ENCODE data around the gene SGO1. TPM values are rescaled to one million over a fixed set of nuclear protein-coding genes. Genes with fewer than 3 reads are reported as not detected.
"Not testable (repeated sequence)": the region's sequence is repeated elsewhere in the genome, so short reads cannot be mapped to it uniquely, and the experiment has no call there.

The SGO1 gene
- 23.1 and 28.5 TPM in 2 replicates for polyA plus RNA-seq (2014; cell fraction: cytosol; rRNA removed)
- polyA plus RNA-seq (2014; cell fraction: nucleus; rRNA removed) = 18.1 and 19.7 TPM in 2 replicates

DNA sequence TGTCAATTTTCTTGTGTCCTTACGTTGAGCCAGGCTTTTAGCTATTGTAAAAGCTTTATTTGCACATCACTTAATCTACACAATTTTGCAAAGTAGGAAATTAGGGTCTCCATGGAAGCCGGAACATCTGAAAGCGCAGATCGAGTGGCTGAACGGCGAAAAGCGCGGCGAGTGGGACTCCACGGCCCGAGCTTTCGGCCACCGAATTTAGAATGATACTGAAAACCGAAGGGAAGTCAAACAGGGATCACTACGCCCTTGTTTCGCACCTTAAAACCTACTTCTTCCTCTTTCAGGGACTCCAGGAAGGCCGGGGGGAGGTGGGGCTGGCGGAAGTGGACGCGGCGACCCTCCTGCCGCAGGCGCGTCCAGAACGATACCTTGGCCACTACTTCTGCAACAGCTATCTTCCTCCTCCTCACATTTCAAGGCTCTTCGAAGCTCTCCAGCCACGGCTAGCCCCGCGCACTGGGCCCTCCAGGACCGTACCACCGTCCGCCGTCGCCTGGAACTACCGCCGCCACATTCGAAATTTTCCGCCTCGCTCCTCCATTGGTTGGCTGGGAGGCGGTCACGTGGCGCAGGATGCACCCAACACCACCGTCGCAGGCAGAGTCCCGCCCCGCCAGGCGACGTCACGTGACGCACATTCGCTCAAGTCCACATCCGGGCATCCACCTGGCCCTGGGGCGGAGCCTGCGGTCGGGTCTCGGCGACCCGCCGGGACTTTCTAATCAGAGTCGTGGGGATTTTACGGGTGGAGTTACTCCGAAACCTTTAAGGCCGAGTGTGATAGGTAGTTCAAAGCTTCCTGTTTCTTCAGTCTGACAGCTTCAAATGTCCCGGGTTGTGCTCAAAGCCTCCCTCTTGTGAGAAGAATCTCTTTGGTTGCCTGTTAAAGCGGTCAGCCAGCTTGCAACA lies at the start of gene SGO1:
TSS of gene SGO1 (minus strand) at position 528 of the 921 bp plus-strand sequence. CDS start 2,179 bp downstream, outside the sequence.
- peak; percentile 98 for DNase-seq (ENCODE audit: low spot score)

DNA sequence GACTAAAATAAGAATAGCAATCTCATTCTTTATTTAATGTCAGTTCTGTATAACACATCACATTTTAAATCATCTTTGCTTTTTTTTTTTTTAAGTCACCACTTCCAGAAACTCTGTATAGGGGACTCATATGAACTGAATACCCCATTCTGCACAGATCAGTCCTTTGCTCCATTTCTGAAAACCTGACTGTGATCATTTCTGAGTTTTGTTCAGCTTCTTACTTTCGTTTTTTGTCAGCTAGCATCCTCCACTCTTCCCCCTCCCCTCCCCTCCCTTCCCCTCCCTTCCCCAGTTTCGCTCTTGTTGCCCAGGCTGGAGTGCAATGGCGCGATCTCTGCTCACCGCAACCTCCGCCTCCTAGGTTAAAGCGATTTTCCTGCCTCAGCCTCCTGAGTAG lies 49.8 kb upstream of the SGO1 start:
- DNase-seq (ENCODE audit: low spot score) = no peak

DNA sequence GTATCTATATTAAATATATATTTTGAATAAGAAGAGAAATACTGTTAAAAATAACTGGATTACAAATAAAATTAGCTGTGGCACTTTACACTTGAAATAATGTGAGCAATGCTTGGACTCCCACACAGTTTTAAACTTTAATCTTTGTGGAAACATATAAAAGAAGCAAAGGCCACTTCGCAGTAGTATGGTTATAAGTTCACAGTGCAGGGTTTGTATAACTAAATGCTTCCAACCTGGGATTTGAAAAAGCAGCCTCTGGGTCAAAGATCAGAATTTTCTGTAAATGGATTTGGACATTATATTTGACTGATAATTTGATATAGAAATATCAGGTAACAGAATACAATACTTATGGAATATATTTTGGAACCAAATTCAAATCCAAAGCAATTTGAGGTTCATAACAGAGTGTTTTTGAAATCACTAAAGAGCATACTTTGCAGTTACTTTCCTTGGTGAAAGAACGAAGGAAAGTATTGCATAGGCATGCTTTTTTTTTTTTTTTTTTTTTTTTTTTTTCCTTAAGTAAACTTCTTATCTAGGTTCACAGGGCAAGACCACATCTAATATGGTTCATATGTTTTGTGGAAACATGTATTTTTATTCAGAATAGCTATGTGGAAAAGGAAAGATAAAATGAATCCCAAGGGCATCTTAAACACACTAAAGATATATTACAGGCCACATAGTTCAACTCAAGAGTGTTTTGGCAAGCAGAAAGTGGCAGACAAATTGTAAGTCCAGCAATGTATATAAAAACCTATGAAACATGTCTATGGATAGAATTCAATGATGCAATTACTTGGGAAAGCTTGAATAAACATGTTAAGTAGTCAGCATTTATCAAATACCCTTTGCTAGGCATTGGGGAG lies 47.1 kb upstream of the SGO1 start:
- no peak for DNase-seq (ENCODE audit: low spot score)

DNA sequence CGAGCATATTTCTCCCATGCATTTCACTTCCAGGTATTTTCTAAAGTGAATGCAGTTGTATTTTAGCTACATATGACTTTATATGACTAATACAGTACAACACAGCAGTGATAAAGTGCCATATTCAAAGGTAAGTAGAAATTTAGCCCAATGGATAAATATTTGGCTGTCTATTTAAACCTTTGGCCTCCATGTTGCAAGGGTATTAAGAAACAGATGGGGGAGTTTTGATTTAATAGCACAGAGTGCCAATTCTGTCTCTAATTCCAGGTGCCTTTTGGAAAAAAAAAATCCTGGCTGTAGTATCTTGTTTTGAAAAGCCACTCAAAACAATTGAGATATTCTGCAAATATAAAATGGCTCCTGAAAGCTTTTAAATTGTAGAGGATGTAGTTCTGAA lies 44.9 kb upstream of the SGO1 start:
- no peak for DNase-seq (ENCODE audit: low spot score)

DNA sequence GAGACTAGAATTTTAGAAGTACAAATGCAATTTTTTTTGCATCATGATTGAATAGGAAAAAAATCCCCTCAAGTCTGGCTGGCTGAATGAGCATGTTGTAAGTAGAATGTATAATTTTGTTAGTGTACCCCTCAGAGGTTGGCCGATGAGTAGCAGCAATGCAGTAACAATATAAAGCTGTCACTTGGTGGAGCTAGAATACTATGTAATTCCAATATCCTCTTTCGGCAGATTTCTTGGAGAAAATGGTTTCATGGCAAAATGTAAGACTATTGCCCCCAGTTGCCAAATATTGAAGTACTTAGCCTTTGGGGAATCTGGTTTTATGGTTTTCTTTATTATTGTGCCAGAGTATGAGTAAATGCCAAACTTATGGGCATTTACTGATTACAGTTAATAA lies 39.8 kb upstream of the SGO1 start:
- DNase-seq (ENCODE audit: low spot score) = peak; percentile 64

DNA sequence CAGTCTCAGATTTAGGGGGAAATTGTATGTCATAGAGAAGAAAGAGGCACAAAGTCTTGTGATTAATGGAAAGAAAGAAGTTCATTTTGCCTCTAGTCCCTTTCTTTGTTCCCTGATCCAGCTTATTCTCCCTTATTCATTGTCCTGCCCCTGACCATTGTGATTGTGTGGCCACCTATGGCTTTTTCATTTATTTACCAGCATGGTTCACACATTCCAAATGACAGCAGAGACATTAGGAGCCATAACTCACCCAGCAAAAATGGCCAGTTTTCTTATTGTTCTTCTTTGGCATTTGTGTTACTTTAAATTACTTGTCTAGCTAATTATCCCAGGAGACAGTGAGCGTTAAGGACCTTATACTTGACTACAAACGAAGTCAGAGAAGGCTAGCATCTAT lies 36.3 kb upstream of the SGO1 start:
- DNase-seq (ENCODE audit: low spot score) = no peak

DNA sequence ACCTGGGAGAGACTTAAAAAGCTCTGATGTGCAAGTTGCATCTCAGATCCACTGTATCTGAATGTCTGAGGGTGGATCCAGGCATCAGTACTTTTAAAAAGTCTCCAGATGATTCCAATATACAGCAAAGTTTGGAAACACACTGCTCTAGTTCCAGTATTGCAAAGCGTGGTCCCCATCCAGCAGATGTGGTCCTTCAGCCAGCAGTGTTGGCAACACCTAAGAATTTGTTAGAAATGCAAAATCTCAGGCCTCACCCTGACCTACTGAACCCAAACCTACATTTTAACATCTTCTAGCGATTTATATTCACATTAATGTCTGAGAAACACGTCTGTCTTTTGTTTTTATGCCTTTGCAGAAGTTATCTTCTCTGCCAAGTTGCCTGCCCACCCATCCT lies 32.2 kb upstream of the SGO1 start:
- no peak for DNase-seq (ENCODE audit: low spot score)

DNA sequence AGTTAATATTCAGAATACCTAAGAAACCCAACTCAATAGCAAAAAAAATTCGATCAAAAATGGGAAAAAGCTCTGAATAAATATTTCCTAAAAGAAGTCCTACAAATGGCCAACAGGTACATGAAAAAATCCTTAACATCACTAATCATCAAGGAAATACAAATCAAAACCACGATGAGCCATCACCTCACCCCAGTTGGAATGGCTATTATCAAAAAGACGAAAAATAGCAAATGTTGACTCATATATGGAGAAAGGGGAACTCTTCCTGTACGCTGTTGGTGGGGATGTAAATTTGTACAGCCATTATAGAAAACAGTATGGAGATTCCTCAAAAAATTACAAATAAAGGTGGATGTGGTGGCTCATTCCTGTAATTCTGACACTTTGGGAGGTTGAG lies 29.6 kb upstream of the SGO1 start:
- no peak for DNase-seq (ENCODE audit: low spot score)

DNA sequence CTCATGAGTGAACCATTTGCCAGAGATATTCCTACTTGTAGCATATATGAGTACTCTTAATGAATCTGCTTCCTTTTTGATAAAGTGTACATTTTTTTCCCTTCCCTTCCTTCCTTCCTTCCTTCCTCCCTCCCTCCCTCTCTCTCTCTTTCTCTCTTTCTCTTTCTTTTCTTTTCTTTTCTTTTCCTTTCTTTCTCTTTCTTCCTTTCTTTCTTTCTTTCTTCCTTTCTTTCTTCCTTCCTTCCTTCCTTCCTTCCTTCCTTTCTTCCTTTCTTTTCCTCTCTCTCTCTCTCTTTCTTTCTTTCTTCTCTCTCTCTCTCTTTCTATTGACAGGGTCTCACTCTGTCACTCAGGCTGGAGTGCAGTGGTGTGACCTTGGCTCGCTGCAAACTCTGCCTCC lies 27.5 kb upstream of the SGO1 start:
- not testable (repeated sequence) for DNase-seq (ENCODE audit: low spot score)

DNA sequence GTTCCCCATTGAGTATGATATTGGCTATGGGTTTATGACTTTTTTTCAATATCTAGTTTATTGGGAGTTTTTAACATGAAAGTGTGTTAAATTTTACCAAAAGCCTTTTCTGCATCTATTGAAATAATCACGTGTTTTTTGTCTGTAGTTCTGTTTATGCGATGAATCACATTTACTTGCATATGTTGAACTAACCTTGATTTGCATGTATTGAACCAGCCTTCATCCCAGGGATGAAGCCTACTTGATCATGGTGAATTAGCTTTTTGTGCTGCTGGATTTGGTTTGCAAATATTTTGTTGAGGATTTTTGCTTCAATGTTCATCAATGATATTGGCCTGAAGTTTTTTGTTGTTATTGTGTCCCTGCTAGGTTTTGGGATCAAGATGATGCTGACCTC lies 21.9 kb upstream of the SGO1 start:
- DNase-seq (ENCODE audit: low spot score) = not testable (repeated sequence)

DNA sequence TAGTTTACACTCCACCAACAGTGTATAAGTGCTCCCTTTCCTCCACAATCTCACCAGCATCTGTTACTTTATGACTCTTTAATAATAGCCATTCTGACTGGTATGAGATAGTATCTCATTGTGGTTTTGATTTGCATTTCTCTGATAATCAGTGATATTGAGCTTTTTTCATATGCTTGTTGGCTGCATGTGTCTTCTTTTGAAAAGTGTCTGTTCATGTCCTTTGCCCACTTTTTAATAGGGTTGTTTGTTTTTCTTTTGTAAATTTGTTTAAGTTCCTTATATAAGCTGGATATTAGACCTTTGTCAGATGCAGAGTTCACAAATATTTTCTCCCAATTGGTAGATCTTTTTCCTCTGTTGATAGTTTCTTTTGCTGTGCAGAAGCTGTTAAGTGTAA lies 19.9 kb upstream of the SGO1 start:
- DNase-seq (ENCODE audit: low spot score) = not testable (repeated sequence)

DNA sequence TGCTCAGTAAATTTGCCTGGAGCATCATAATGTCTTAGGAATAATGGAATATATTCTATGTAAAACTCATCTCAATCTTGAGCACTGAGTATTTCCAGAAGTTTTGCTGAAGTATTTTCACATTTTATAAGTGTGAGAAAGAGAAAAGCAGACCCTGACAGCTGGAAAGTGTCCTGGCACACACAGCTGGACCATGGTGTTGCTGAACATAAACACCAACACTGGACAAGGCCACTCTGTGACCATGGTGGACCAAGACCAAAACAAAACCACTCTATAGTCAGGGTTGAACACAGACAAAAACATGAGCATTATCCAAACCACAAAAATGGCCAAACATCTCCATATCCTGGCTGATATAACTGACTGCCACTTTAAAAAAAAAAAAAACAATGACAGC lies 15.1 kb upstream of the SGO1 start:
- no peak for DNase-seq (ENCODE audit: low spot score)

DNA sequence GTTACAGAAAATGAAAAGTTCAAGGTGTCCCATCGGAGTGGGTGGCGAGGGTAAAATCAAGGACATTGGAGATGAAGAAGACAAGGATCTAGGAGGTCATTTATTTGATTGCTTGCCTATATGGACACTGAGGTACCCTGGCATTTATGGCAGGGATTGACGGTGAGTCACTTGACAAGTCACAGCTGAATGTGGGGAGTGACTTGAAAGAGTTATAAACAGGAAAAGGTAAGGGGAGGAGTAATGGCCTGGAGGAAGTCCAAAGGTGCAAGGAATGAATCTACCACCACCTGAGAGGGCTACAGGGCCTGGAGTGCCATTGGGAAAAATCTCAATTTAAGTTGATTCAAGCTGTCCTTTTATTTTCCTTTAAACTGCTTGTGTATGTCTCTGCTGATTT lies 11.8 kb upstream of the SGO1 start:
- no peak for DNase-seq (ENCODE audit: low spot score)

DNA sequence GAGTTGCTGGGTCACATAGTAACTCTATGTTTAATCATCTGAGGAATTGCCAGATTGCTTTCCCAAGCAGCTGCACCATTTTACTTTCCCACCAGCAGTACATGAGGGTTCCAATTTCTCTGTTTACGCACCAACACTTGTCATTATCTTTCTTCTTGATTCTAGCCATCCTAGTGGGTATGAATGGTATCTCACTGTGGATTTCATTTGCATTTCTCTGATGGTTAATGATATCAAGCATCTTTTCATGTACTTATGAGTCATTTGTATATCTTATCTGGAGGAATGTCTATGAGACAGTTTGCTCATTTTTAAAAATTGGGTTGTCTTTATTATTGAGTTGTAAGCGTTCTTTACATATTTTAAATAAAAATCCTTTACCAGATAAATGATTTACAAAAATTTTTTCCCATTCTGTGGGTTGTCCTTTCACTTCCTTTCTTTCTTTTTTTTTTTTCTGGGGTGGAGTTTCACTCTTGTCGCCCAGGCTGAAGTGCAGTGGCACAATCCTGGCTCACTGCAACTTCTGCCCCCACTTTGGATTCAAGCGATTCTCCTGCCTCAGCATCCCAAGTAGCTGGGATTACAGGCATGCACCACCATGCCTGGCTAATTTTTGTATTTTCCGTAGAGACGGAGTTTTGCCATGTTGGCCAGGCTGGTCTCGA lies 8.9 kb upstream of the SGO1 start:
- no peak for DNase-seq (ENCODE audit: low spot score)

DNA sequence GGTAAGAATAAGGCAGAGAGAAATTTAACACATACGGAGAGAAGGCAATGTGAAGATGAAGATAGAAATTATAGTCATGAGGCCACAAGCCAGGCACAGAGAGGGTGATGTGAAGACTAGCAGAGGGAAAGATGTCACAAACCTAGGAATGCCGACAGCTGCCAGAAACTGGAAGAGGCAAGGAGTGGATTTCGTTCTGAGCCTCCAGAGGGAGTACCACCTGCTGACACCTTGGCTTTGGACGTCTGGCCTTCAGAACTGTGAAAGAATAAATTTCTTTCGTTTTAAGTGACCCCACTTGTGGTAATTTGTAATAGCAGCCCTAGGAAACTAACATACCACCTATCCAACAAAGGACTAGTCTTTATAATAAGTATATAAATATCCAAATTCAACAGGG lies 5.0 kb upstream of the SGO1 start:
- peak; percentile 28 for DNase-seq (ENCODE audit: low spot score)

DNA sequence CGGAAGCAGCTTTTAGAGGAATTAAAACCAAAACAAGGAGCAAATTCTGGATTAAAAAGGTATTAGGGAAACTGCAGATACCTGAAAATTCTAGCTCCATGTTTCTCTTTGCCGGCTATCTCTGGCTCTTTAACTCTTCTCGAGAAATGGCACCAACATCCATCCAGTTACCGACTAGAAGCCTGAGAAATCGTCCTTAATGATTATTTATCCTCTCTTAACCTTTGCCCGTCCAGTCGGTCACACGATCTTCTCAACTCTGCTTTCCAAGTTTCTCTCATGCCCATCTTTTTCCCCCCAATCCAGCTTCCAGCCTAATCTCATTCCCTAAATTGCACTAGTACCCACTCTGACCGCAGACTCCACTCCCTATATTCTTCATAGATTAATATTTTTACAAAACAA lies 596 bp upstream of the SGO1 start:
- no peak for DNase-seq (ENCODE audit: low spot score)

DNA sequence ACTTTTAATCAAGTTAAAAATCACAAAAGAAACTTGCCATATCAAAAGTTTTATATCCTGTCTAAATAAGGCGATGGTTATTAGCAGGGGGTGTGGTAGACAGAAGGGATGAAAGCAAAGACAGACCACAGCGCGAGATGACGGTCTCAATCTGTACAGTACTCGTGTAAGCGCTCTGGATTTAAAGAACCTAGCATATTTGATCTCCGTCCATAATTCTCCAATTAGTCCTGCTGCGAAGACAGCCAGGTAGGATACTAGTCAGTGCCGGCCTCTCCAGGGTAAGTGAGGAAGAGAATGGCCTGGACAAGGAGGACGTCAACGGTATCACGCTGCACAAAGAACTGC lies 701 bp downstream of the SGO1 start:
- DNase-seq (ENCODE audit: low spot score) = peak; percentile 32

DNA sequence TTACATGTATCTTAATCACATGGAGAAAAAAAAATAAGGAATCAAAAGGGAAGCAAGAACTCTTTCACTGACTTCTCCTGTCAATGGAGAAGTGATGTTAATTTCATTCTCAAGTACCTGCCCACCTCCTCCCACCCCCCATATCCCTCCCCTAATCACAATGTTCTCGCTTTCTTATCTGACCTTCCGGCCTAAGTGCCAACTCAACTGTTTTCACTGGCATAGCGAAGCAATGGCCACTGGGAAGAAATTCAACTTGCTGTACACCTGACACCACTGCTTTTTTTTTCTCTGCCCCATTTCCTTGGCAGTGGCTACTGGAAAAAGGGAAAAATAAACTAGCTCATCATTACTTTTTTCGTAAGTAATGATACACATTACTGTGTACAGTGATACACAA lies 3.8 kb downstream of the SGO1 start:
- no peak for DNase-seq (ENCODE audit: low spot score)

DNA sequence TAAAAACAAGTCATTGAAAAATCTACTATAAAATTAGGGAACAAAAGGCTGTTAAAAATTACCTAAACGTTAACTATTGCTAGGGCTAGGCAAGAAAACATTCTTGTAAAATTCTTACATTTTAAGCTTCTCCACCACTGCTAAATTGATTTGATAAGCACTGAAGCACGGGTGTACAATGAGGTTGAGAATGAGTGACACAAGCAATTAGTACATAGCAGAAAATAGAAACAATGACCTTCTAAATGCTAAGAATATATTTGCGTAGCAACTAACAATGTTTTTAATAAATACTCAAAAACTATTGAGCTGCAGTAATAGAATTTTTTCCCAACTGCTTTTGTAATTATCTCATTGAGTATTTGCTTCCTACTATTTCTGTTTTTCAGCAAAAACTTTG lies 4.7 kb downstream of the SGO1 start:
- no peak for DNase-seq (ENCODE audit: low spot score)

DNA sequence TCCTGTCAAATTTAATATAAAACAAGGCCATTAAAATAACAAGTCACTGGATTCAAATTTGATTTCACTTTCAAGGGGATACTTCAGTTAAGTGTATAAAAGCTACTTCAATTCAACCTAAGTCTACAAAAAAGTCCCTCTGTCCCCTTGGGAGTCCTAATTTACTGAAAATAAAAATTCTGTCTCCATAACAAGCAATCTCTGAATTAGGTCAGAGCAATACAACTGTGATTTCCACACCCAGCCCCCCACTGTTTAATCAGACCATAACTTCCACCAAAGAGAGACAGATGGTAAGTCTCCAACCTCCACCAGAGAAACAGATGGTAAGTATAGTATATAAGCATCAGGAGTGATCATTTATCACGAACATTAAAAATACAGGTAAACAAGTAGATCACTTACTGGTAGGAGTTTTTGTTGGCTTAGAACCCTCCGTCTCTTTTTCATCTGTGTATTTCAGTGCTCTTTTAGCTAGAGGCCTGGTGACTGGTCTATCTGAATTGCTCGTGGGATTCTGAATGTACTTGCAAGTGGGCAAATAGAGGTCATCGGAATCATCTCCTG lies 12.1 kb downstream of the SGO1 start:
- no peak for DNase-seq (ENCODE audit: low spot score)

DNA sequence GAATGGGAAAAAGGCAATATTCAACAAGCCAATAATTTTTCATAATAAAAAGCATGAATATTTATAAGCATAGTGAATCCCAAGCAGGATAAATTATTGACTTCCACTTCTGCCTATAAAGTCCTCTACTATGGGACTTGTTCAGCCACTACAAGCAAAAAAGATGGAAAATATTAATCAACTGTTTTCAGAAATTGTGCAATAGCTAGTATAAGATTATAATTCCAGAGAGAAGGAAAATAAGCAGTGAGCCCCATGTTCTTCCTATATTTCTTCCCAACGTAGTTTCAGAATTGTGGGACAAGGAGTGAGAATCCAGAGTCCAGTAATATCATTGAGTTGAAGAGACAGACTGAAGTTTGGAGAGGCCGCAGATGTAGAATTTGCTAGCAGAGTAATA lies 24.3 kb downstream of the SGO1 start:
- DNase-seq (ENCODE audit: low spot score) = no peak

DNA sequence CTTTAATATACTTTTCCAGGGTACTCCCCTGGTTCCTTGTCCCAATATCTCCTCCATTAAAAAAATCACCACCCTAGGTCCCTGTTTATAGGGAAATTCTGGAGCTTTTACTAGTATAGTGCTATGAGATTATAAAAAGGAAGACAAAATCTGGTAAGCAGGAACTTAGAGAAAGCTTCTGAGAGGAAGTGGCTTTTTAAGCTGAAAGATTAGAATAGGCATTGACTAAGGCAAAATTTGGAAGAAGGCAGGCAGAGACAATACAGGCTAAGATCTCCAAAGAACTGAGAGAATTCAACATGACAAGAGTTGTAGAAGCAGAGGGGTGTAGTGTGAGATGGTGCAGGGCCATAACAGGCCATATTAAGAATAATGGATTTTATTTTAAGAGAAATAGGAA lies 25.8 kb downstream of the SGO1 start:
- no peak for DNase-seq (ENCODE audit: low spot score)

Data from SK-N-DZ (cell line).